Measurements from ENCODE around the gene ZNF317. TPM values are rescaled to one million over a fixed set of nuclear protein-coding genes. Genes with fewer than 3 reads are reported as not detected.

Gene ZNF317
- total and polyA plus RNA-seq, 2 of the 13 experiments (the other 11 are each of a cell fraction or from before 2014, with no cell fraction given): 14.0 to 27.9 TPM

- no peak for DNase-seq (ENCODE audit: low spot score)
- H3K4me2 ChIP-seq (ENCODE audit: low read depth, low read length): no peak overlapping the region
- H4K20me1 ChIP-seq (ENCODE audit: insufficient read depth, low read length): peaks cover 12% of the 10 kb centered on the region; the same call in 1 of the 2 replicates
- peaks cover 53% of the 10 kb centered on the region for H3K9me3 ChIP-seq (ENCODE audit: low read length)
- TF ChIP-seq MXD1 (CRISPR knock-in tag; IDR thresholded peaks at IDR 0.05) (no peak), ZNF143 (CRISPR knock-in tag; IDR thresholded peaks at IDR 0.05) (peak; percentile 38; the same call in 1 of the 2 replicates), BORCS8-MEF2B (CRISPR knock-in tag; IDR thresholded peaks at IDR 0.05) (no peak), KDM5B (CRISPR knock-in tag; IDR thresholded peaks at IDR 0.05; ENCODE audit: borderline replicate concordance) (no peak), NFYC (CRISPR knock-in tag; IDR thresholded peaks at IDR 0.05) (peak; percentile 27; the same call in 1 of the 2 replicates), ZNF484 (CRISPR knock-in tag; IDR thresholded peaks at IDR 0.05; ENCODE audit: borderline replicate concordance, low read depth) (no peak), NFYB (CRISPR knock-in tag; IDR thresholded peaks at IDR 0.05) (peak; percentile 69), UBTF (CRISPR knock-in tag; IDR thresholded peaks at IDR 0.05) (no peak), DR1 (CRISPR knock-in tag; IDR thresholded peaks at IDR 0.05) (no peak), ZFP36L2 (CRISPR knock-in tag; IDR thresholded peaks at IDR 0.05) (no peak), RERE (CRISPR knock-in tag; IDR thresholded peaks at IDR 0.05; ENCODE audit: low read depth) (no peak), HNF4A (CRISPR knock-in tag; IDR thresholded peaks at IDR 0.05) (no peak), ZNF567 (CRISPR knock-in tag; IDR thresholded peaks at IDR 0.05; ENCODE audit: borderline replicate concordance) (no peak)
- no peak overlapping the region for H3K27ac ChIP-seq (ENCODE audit: extremely low read length, insufficient read depth, low read length)
- BruUV-seq (replicated peaks): no TSS peak
- no peak for ATAC-seq
- no peak overlapping the region for H2AFZ ChIP-seq (ENCODE audit: low read length)
- H3K79me2 ChIP-seq (ENCODE audit: insufficient read depth, low read length): peaks cover 92% of the 10 kb centered on the region
- in situ Hi-C loops (cut with HindIII; ENCODE audit: extremely low pct_ligation_motif_present, low pct_unique_long_range_greater_than_20kb): loop anchor here (25.0 kb wide), 1 partner anchor 639 kb away; no protein-coding TSS in a partner anchor
- no peaks in the 10 kb centered on the region for H3K4me1 ChIP-seq (ENCODE audit: insufficient read depth, low read length)
- no peak for FAIRE-seq
- intact Hi-C loops (cut with micrococcal nuclease; ENCODE audit: unreplicated experiment): no loop called here
- ChIA-PET POLR2A (no interaction called here), CTCF (ENCODE audit: low intra/inter-chr PET ratio, low total read pairs) (no interaction called here)
- no peak overlapping the region for H3K4me3 ChIP-seq (replicated peaks in 1 of 3; ENCODE audit: insufficient read depth in 1 of 3, low read depth in 2 of 3, low read length in 3 of 3)
- peaks cover 9 to 52% of the 10 kb centered on the region in 2 experiments for H3K36me3 ChIP-seq (replicated peaks in 1 of 2; ENCODE audit: control insufficient read depth in 1 of 2, insufficient read depth in 2 of 2, low read length in 2 of 2)
- H3K27me3 ChIP-seq (ENCODE audit: control insufficient read depth in 1 of 2, insufficient read depth in 2 of 2, low read length in 2 of 2): no peaks in the 10 kb centered on the region
- 93% methylated on average over 3 of the region's 3 CpGs for whole genome bisulfite sequencing (ENCODE audit: low lambda C conversion rate)
- no peak overlapping the region for H3K9ac ChIP-seq (ENCODE audit: insufficient read depth, low read depth, low read length)
These were observed 8.5 kb downstream of the ZNF317 start for GRCh38 chr19:9148697-9149096.

All from HepG2 (cell line).